GM19193 (cell line): ENCODE results near the gene TET2.

Source experiments
- POLR2A ChIP-seq: IDR thresholded peaks from 4 replicates; pipeline ENCODE4 v1.6.1; 2011; ENCODE audit not compliant: insufficient read depth, insufficient read length; ENCODE audit errors: extremely low read depth

TET2 gene

GRCh38 chr4:105150503-105150902 lies 3.8 kb downstream of the TET2 start:
- TF ChIP-seq POLR2A = no peak

- no peak for TF ChIP-seq POLR2A
Measured at GRCh38 chr4:105153749-105154148, 7.1 kb downstream of the TET2 start.

GRCh38 chr4:105154576-105154975 lies 7.9 kb downstream of the TET2 start:
- TF ChIP-seq POLR2A = no peak

GRCh38 chr4:105155426-105155825 lies 8.8 kb downstream of the TET2 start:
- TF ChIP-seq POLR2A = no peak

- no peak for TF ChIP-seq POLR2A
Measured at GRCh38 chr4:105158837-105159236, 12.2 kb downstream of the TET2 start.

GRCh38 chr4:105162123-105162796 lies 15.6 kb downstream of the TET2 start:
- TF ChIP-seq POLR2A = no peak

GRCh38 chr4:105164548-105164947 lies 17.9 kb downstream of the TET2 start:
- no peak for TF ChIP-seq POLR2A

- TF ChIP-seq POLR2A = no peak
Measured at GRCh38 chr4:105166066-105166465, 19.4 kb downstream of the TET2 start.

- TF ChIP-seq POLR2A = no peak
Measured at GRCh38 chr4:105170711-105171110, 24.0 kb downstream of the TET2 start.

GRCh38 chr4:105171912-105172311 lies 25.2 kb downstream of the TET2 start:
- TF ChIP-seq POLR2A = no peak

GRCh38 chr4:105174098-105174497 lies 27.4 kb downstream of the TET2 start:
- no peak for TF ChIP-seq POLR2A

GRCh38 chr4:105179539-105180401 lies 33.1 kb downstream of the TET2 start:
- TF ChIP-seq POLR2A = no peak

- TF ChIP-seq POLR2A = no peak
Measured at GRCh38 chr4:105181259-105181658, 34.6 kb downstream of the TET2 start.

GRCh38 chr4:105182211-105182610 lies 35.5 kb downstream of the TET2 start:
- no peak for TF ChIP-seq POLR2A

- TF ChIP-seq POLR2A = no peak
Measured at GRCh38 chr4:105184316-105184980, 37.8 kb downstream of the TET2 start.
